HUES6 (cell line): ENCODE data around the gene C2.

Source experiments
- H3K27ac ChIP-seq: 2 replicates; pipeline ENCODE4 v1.7.0; 2013; ENCODE audit warnings: low read depth, mild to moderate bottlenecking, low read length, inconsistent platforms
- H3K27me3 ChIP-seq: 2 replicates; pipeline ENCODE4 v1.6.1; 2013; ENCODE audit warnings: low read length; ENCODE audit not compliant: control insufficient read depth, insufficient read depth
- H3K36me3 ChIP-seq: 2 replicates; pipeline ENCODE4 v1.6.1; 2013; ENCODE audit warnings: low read length; ENCODE audit not compliant: control insufficient read depth, insufficient read depth
- H3K4me1 ChIP-seq: 2 replicates; pipeline ENCODE4 v1.6.1; 2013; ENCODE audit warnings: low read length; ENCODE audit not compliant: control insufficient read depth, insufficient read depth
- H3K4me3 ChIP-seq: 2 replicates; pipeline ENCODE4 v1.5.1; 2013; ENCODE audit warnings: low read depth, low read length
- H3K9ac ChIP-seq: one replicate; pipeline ENCODE4 v1.6.1; 2013; ENCODE audit warnings: mild to moderate bottlenecking, low read length
- H3K9me3 ChIP-seq: 2 replicates; pipeline ENCODE4 v1.6.1; 2013; ENCODE audit warnings: low read depth, low read length; ENCODE audit not compliant: control insufficient read depth, insufficient read depth

Gene C2

GRCh38 chr6:31927242-31927862, at the start of gene C2:
C2 (plus strand) TSS chr6:31927717; CDS start chr6:31927753, 36 bp downstream.
- 0 out of 2 replicates have a peak, but pooled peaks cover 3% of the 10 kb centered on the region for H3K9me3 ChIP-seq
- no peaks in the 10 kb centered on the region for H3K36me3 ChIP-seq
- no peak within 1 kb of the TSS for H3K9ac ChIP-seq
- no peak within 1 kb of the TSS for H3K4me3 ChIP-seq
- no peak within 1 kb of the TSS for H3K27ac ChIP-seq
- no peaks in the 10 kb centered on the region for H3K4me1 ChIP-seq
- no peaks in the 10 kb centered on the region for H3K27me3 ChIP-seq

- no peaks in the 10 kb centered on the region for H3K27me3 ChIP-seq
- H3K27ac ChIP-seq, result no peak overlapping the region
- peaks cover 36% of the 10 kb centered on the region for H3K36me3 ChIP-seq
- no peak overlapping the region for H3K4me3 ChIP-seq
- H3K4me1 ChIP-seq, result no peaks in the 10 kb centered on the region
- H3K9me3 ChIP-seq, result no peaks in the 10 kb centered on the region
- no peak overlapping the region for H3K9ac ChIP-seq
Observed at GRCh38 chr6:31878222-31878621, 49.3 kb upstream of the C2 start.

- Histone ChIP-seq H3K4me1 (no peaks in the 10 kb centered on the region), H3K9ac (no peak within 1 kb of the TSS), H3K9me3 (no peaks in the 10 kb centered on the region), H3K27me3 (no peaks in the 10 kb centered on the region), H3K36me3 (peaks cover 41% of the 10 kb centered on the region), H3K4me3 (no peak within 1 kb of the TSS), H3K27ac (no peak within 1 kb of the TSS)
Observed at GRCh38 chr6:31878726-31879125, 48.8 kb upstream of the C2 start, which contains the start of gene SLC44A4. SLC44A4 (minus strand) TSS chr6:31878997; CDS start chr6:31878980, 17 bp downstream.

- Histone ChIP-seq H3K9ac (no peak overlapping the region), H3K9me3 (no peaks in the 10 kb centered on the region), H3K4me3 (no peak overlapping the region), H3K27ac (no peak overlapping the region), H3K27me3 (no peaks in the 10 kb centered on the region), H3K36me3 (peaks cover 45% of the 10 kb centered on the region), H3K4me1 (no peaks in the 10 kb centered on the region)
Observed at GRCh38 chr6:31879143-31879542, 48.4 kb upstream of the C2 start.

GRCh38 chr6:31879901-31880300, 47.6 kb upstream of the C2 start:
- Histone ChIP-seq H3K4me3 (no peak overlapping the region), H3K9me3 (no peaks in the 10 kb centered on the region), H3K27me3 (no peaks in the 10 kb centered on the region), H3K27ac (no peak overlapping the region), H3K4me1 (no peaks in the 10 kb centered on the region), H3K9ac (no peak overlapping the region), H3K36me3 (peaks cover 52% of the 10 kb centered on the region)

- no peaks in the 10 kb centered on the region for H3K27me3 ChIP-seq
- H3K27ac ChIP-seq, result no peak overlapping the region
- H3K9me3 ChIP-seq, result no peaks in the 10 kb centered on the region
- no peak overlapping the region for H3K4me3 ChIP-seq
- H3K4me1 ChIP-seq, result no peaks in the 10 kb centered on the region
- H3K36me3 ChIP-seq, result peaks cover 58% of the 10 kb centered on the region
- H3K9ac ChIP-seq, result no peak overlapping the region
Observed at GRCh38 chr6:31880616-31881015, 46.9 kb upstream of the C2 start.

- H3K36me3 ChIP-seq, result peaks cover 63% of the 10 kb centered on the region
- H3K9ac ChIP-seq, result no peak overlapping the region
- H3K4me1 ChIP-seq, result no peaks in the 10 kb centered on the region
- H3K4me3 ChIP-seq, result no peak overlapping the region
- H3K27ac ChIP-seq, result no peak overlapping the region
- no peaks in the 10 kb centered on the region for H3K27me3 ChIP-seq
- no peaks in the 10 kb centered on the region for H3K9me3 ChIP-seq
Observed at GRCh38 chr6:31881136-31881859, 46.2 kb upstream of the C2 start.

- no peaks in the 10 kb centered on the region for H3K9me3 ChIP-seq
- no peak overlapping the region for H3K4me3 ChIP-seq
- no peaks in the 10 kb centered on the region for H3K27me3 ChIP-seq
- H3K27ac ChIP-seq, result no peak overlapping the region
- H3K4me1 ChIP-seq, result no peaks in the 10 kb centered on the region
- H3K36me3 ChIP-seq, result peaks cover 74% of the 10 kb centered on the region
- no peak overlapping the region for H3K9ac ChIP-seq
Observed at GRCh38 chr6:31882344-31882743, 45.2 kb upstream of the C2 start.

- H3K36me3 ChIP-seq, result peaks cover 87% of the 10 kb centered on the region
Observed at GRCh38 chr6:31883676-31884075, 43.8 kb upstream of the C2 start.

GRCh38 chr6:31884528-31885035, 42.9 kb upstream of the C2 start:
- peaks cover 94% of the 10 kb centered on the region for H3K36me3 ChIP-seq
- H3K9me3 ChIP-seq, result no peaks in the 10 kb centered on the region
- no peaks in the 10 kb centered on the region for H3K4me1 ChIP-seq
- H3K9ac ChIP-seq, result no peak overlapping the region
- no peaks in the 10 kb centered on the region for H3K27me3 ChIP-seq
- H3K4me3 ChIP-seq, result no peak overlapping the region
- H3K27ac ChIP-seq, result no peak overlapping the region

More at GRCh38 chr6:31883676-31884075, 43.8 kb upstream of the C2 start:
- H3K4me1 ChIP-seq, result no peaks in the 10 kb centered on the region
- no peak overlapping the region for H3K9ac ChIP-seq
- H3K27ac ChIP-seq, result no peak overlapping the region
- H3K27me3 ChIP-seq, result no peaks in the 10 kb centered on the region
- no peak overlapping the region for H3K4me3 ChIP-seq
- no peaks in the 10 kb centered on the region for H3K9me3 ChIP-seq

- Histone ChIP-seq H3K4me3 (no peak overlapping the region), H3K36me3 (peaks cover 87% of the 10 kb centered on the region), H3K9me3 (no peaks in the 10 kb centered on the region), H3K27ac (no peak overlapping the region), H3K9ac (no peak overlapping the region), H3K27me3 (no peaks in the 10 kb centered on the region), H3K4me1 (no peaks in the 10 kb centered on the region)
Observed at GRCh38 chr6:31886541-31886991, 41.0 kb upstream of the C2 start.
